ENCODE results near the gene SERPINA1. TPM values are rescaled to one million over a fixed set of nuclear protein-coding genes. Genes with fewer than 3 reads are reported as not detected.

The SERPINA1 gene
- total and polyA plus RNA-seq, 2 donors (not counting 1 experiment from before 2014, with no cell fraction given): 0.69 to 6.8 TPM

DNA sequence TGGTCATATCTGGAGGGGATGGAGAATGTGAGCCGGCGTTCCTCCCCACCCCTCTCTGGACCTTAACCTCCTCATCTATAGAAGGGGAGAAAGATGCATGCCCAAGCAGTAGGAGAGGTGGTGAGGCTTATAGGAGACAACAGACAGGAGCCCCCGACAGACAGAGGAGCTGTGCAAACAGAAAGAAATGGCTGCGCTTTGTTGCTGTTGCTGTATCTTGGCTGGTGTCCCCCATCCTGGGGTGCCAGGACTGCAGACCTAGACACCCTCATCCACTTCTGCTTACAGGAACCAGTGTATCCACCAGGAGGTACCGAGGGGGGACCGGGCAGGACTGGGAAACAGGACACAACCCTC, 397 bp downstream of the SERPINA1 start:
- H3K79me2 ChIP-seq (ENCODE audit: control insufficient read depth, insufficient read depth, low read length): no peaks in the 10 kb centered on the region
- H3K9me3 ChIP-seq (ENCODE audit: control extremely low read depth in 1 of 3, control insufficient read depth in 2 of 3, insufficient read depth in 1 of 3, low read length in 2 of 3): peaks cover 0 to 16% (median 0%) of the 10 kb centered on the region in 3 donors
- DNase-seq (no peak), ATAC-seq (ENCODE audit: low read depth) (no peak)
- 100% methylated on average over 1 of the region's 6 CpGs for WGBS (ENCODE audit: insufficient coverage)
- H3K4me3 ChIP-seq (ENCODE audit: control extremely low read depth in 1 of 5, extremely low read depth in 1 of 5, insufficient read depth in 1 of 5, low read depth in 2 of 5, low read length in 4 of 5): no peak overlapping the region
- no peaks in the 10 kb centered on the region for H4K20me1 ChIP-seq (ENCODE audit: control insufficient read depth, insufficient read depth, low read length, poor library complexity, severe bottlenecking)
- ChIA-PET POLR2A (no interaction called here), CTCF (no interaction called here)
- H3K27me3 ChIP-seq (replicated peaks in 1 of 4; ENCODE audit: control extremely low read depth in 1 of 4, control insufficient read depth in 3 of 4, insufficient read depth in 4 of 4, low read length in 3 of 4): no peaks in the 10 kb centered on the region
- H2AFZ ChIP-seq (ENCODE audit: insufficient read depth, low read depth, low read length, poor library complexity, severe bottlenecking): no peak overlapping the region
- TF ChIP-seq, protein P1, sequence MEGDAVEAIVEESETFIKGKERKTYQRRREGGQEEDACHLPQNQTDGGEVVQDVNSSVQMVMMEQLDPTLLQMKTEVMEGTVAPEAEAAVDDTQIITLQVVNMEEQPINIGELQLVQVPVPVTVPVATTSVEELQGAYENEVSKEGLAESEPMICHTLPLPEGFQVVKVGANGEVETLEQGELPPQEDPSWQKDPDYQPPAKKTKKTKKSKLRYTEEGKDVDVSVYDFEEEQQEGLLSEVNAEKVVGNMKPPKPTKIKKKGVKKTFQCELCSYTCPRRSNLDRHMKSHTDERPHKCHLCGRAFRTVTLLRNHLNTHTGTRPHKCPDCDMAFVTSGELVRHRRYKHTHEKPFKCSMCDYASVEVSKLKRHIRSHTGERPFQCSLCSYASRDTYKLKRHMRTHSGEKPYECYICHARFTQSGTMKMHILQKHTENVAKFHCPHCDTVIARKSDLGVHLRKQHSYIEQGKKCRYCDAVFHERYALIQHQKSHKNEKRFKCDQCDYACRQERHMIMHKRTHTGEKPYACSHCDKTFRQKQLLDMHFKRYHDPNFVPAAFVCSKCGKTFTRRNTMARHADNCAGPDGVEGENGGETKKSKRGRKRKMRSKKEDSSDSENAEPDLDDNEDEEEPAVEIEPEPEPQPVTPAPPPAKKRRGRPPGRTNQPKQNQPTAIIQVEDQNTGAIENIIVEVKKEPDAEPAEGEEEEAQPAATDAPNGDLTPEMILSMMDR (IDR thresholded peaks at IDR 0.05): no peak
- no peak for TF ChIP-seq EZH2 (IDR thresholded peaks at IDR 0.05; ENCODE audit: borderline replicate concordance, insufficient read depth, low read depth, low read length, poor library complexity, severe bottlenecking)
- H3K36me3 ChIP-seq (replicated peaks in 1 of 2; ENCODE audit: control extremely low read depth in 1 of 2, control insufficient read depth in 1 of 2, extremely low read depth in 1 of 2, insufficient read depth in 2 of 2, low read length in 1 of 2): no peaks in the 10 kb centered on the region
- Mint-ChIP-seq H3K9me3 (ENCODE audit: insufficient read depth) (no peaks in the 10 kb centered on the region), H3K4me3 (no peak overlapping the region), H3K27ac (no peak overlapping the region), H3K4me1 (no peaks in the 10 kb centered on the region), H3K27me3 (no peaks in the 10 kb centered on the region)
- H3K4me1 ChIP-seq (ENCODE audit: control insufficient read depth in 2 of 2, insufficient read depth in 2 of 2, low read length in 2 of 2): no peaks in the 10 kb centered on the region
- intact Hi-C loops (cut with micrococcal nuclease): no loop called here
- no peak overlapping the region for H3K27ac ChIP-seq (ENCODE audit: low read length in 2 of 2)
- H3K4me2 ChIP-seq (replicated peaks; ENCODE audit: low read depth, low read length, poor library complexity, severe bottlenecking): no peak overlapping the region
- H3K9ac ChIP-seq (ENCODE audit: low read length): no peak overlapping the region

DNA sequence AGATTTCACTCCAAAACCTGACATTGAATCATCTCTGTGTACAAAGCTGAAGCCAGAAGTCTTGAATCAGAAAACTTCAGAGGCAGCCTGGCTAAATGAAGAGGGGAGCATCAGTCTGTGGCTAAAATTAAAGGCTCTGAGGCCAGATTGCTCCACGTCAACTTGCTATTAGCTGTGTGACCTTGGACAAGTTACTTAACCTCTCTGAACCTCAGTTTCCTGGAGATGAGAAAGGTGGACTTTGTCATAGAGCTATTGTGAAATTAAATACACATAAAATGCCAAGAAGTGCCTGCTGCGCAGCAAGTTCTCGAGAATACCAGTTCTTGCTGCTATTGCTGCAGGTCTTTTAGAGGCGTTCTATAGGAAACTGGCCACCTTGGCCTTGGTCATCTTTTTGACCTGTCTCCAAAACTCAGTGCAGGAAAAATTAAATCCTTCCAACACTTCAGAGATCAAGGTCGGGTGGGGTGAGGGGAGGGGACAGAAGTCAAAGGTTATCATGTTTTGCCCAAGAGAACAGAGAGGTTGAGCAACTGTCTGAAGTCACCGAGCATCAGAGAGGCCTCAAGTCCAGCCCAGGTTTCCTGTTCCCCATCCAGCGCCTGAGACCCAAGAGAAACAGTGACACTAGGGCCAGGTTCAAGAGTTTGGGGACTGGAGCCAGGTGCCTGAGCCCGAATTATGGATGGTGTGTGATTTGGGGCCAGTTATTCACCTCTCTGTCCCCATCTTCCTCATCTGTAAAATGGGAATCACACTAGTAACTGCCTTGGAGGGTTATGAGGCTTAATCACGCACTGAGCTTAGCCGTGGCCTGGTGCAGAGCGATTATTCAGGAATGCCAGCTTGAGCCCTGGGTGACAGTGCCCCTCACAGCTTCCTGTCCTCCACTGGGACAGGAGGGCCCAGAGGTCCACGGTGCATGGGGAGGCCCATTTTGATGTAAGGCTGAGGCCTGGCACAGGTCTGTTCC, 1.1 kb downstream of the SERPINA1 start:
- no peaks in the 10 kb centered on the region for H3K36me3 ChIP-seq (replicated peaks in 1 of 2; ENCODE audit: control extremely low read depth in 1 of 2, control insufficient read depth in 1 of 2, extremely low read depth in 1 of 2, insufficient read depth in 2 of 2, low read length in 1 of 2)
- ChIA-PET CTCF (no interaction called here), POLR2A (no interaction called here)
- H3K27ac ChIP-seq (ENCODE audit: low read length in 2 of 2): no peak overlapping the region
- no peak overlapping the region for H3K9ac ChIP-seq (ENCODE audit: low read length)
- no peak overlapping the region for H3K4me3 ChIP-seq (ENCODE audit: control extremely low read depth in 1 of 5, extremely low read depth in 1 of 5, insufficient read depth in 1 of 5, low read depth in 2 of 5, low read length in 4 of 5)
- H4K20me1 ChIP-seq (ENCODE audit: control insufficient read depth, insufficient read depth, low read length, poor library complexity, severe bottlenecking): no peaks in the 10 kb centered on the region
- no peaks in the 10 kb centered on the region for H3K79me2 ChIP-seq (ENCODE audit: control insufficient read depth, insufficient read depth, low read length)
- no peaks in the 10 kb centered on the region for H3K4me1 Mint-ChIP-seq
- 94% methylated on average over 8 of the region's 12 CpGs for WGBS (ENCODE audit: insufficient coverage)
- DNase-seq (no peak), ATAC-seq (ENCODE audit: low read depth) (no peak)
- H3K27ac Mint-ChIP-seq: no peak overlapping the region
- H3K27me3 ChIP-seq (replicated peaks in 1 of 4; ENCODE audit: control extremely low read depth in 1 of 4, control insufficient read depth in 3 of 4, insufficient read depth in 4 of 4, low read length in 3 of 4): no peaks in the 10 kb centered on the region
- no peak overlapping the region for H2AFZ ChIP-seq (ENCODE audit: insufficient read depth, low read depth, low read length, poor library complexity, severe bottlenecking)
- no peaks in the 10 kb centered on the region for H3K9me3 Mint-ChIP-seq (ENCODE audit: insufficient read depth)
- H3K4me1 ChIP-seq (ENCODE audit: control insufficient read depth in 2 of 2, insufficient read depth in 2 of 2, low read length in 2 of 2): no peaks in the 10 kb centered on the region
- intact Hi-C loops (cut with micrococcal nuclease): no loop called here
- no peak for TF ChIP-seq EZH2 (IDR thresholded peaks at IDR 0.05; ENCODE audit: borderline replicate concordance, insufficient read depth, low read depth, low read length, poor library complexity, severe bottlenecking)
- TF ChIP-seq, protein P1 (IDR thresholded peaks at IDR 0.05): no peak
- H3K4me3 Mint-ChIP-seq: no peak overlapping the region
- H3K4me2 ChIP-seq (replicated peaks; ENCODE audit: low read depth, low read length, poor library complexity, severe bottlenecking): no peak overlapping the region
- no peaks in the 10 kb centered on the region for H3K27me3 Mint-ChIP-seq
- H3K9me3 ChIP-seq (ENCODE audit: control extremely low read depth in 1 of 3, control insufficient read depth in 2 of 3, insufficient read depth in 1 of 3, low read length in 2 of 3): peaks cover 0 to 16% (median 0%) of the 10 kb centered on the region in 3 donors

Measured in B cell (primary cell).